ENCODE data around the gene CYS1.
A peak's percentile ranks its signal among the peaks of the same experiment; 100 is the strongest.
"Not testable (repeated sequence)": the region's sequence is repeated elsewhere in the genome, so short reads cannot be mapped to it uniquely, and the experiment has no call there.

CYS1 gene

DNA sequence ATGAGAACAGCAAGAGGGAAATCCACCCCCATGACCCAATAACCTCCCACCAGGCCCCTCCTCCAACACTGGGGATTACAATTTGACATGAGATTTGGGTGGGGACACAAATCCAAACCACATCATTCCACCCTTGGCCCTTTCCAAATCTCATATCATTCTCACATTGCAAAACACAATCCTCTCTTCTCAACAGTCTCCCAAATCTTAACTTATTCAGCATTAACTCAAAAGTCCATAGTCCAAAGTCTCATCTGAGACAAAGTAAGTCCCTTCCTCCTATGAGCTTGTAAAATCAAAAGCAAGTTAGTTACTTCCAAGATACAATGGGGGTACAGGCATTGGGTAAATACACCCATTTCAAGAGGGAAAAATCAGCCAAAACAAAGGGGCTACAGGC is 24.7 kb upstream of the CYS1 start:
- H3K27ac Mint-ChIP-seq; H3K4me1 Mint-ChIP-seq (ENCODE audit: low read depth); H3K9me3 Mint-ChIP-seq; H3K36me3 Mint-ChIP-seq (ENCODE audit: low read depth); H3K27me3 Mint-ChIP-seq; H3K4me3 Mint-ChIP-seq: not testable (repeated sequence)

DNA sequence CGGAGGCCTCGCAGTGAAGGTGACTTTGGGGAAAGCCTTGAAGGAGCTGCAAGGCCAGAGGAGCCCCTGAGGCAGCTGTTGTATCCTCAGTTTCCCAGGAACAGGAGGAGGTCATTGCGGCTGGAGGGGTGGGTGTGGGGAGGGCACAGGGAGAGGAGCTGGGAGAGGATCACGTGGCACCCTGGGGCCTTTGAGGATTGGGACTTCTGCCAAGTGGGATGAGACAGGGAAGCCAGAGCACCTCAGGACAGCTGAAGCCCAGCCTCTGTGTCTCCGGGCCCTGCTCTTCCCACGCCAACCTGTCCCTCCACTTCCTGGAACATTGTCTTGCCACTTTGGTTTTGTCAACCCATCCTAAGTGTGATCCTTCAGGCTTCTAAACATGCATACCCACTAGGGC is 23.0 kb upstream of the CYS1 start:
- no peak overlapping the region for H3K27ac Mint-ChIP-seq
- H3K9me3 Mint-ChIP-seq: peaks cover 9% of the 10 kb centered on the region
- no peaks in the 10 kb centered on the region for H3K4me1 Mint-ChIP-seq (ENCODE audit: low read depth)
- no peaks in the 10 kb centered on the region for H3K27me3 Mint-ChIP-seq
- H3K36me3 Mint-ChIP-seq (ENCODE audit: low read depth): peaks cover 7% of the 10 kb centered on the region
- no peak overlapping the region for H3K4me3 Mint-ChIP-seq

DNA sequence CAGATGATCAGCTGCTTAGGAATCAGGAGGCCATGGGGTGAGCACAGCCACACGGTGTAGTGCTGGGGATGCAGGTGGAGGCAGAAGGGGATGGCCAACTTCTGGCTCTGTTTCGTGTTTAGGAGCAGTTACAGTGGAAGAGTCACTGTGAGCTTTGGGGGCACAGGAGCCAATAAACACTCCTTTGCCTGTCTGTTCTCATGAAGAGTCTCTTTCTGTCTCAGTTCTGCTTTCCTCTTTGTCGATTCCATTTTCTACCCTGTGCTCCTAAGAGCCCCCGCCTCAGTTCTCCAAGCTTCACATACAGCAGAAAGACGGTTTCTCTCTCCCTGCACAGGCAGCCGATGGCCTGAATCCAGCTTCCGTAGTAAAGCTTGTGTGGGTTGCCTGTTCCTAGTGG is 21.3 kb upstream of the CYS1 start:
- no peaks in the 10 kb centered on the region for H3K36me3 Mint-ChIP-seq (ENCODE audit: low read depth)
- peaks cover 7% of the 10 kb centered on the region for H3K27me3 Mint-ChIP-seq
- no peak overlapping the region for H3K27ac Mint-ChIP-seq
- no peak overlapping the region for H3K4me3 Mint-ChIP-seq
- peaks cover 2% of the 10 kb centered on the region for H3K9me3 Mint-ChIP-seq
- H3K4me1 Mint-ChIP-seq (ENCODE audit: low read depth): no peaks in the 10 kb centered on the region

DNA sequence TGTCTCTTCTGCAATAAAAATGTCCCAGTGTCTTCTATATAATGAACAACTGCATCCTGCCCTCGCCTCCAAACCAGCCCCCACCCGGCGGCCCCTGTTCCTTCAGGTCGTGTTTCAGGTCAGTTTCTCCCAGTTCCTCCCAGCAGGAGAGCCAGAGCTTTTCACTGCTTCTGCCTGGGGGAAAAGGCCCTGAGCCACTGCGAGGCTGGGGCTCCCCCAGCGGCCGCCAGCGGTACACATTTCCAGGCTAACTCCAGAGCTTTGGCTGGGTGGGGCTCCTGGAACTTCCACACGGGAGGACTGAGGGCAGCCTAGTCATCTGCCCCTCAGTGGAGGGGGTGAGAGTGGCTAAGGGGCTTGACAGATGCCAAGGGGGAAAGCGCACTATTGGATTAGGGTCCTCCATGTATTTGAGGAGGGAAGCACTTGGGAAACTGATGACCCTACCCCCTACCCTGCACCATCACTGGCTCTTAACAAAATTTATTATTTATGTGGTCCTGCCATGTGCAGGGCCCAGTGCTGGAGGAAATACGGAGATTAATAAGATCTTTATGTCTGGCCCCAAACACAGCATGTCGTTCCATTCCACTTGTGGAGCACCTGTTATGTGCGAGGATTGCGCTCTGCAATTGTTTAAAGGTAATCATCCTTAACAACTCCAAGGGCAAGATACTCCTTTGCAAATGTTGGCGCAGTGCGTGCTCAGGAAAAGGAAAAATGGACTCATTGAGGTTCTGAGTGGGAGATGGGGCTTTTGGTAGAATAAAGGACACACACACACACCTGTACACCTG is 17.3 kb upstream of the CYS1 start:
- Mint-ChIP-seq H3K27me3 (peaks cover 27% of the 10 kb centered on the region), H3K4me3 (no peak overlapping the region), H3K27ac (no peak overlapping the region), H3K36me3 (ENCODE audit: low read depth) (no peaks in the 10 kb centered on the region), H3K4me1 (ENCODE audit: low read depth) (no peaks in the 10 kb centered on the region), H3K9me3 (no peaks in the 10 kb centered on the region)

DNA sequence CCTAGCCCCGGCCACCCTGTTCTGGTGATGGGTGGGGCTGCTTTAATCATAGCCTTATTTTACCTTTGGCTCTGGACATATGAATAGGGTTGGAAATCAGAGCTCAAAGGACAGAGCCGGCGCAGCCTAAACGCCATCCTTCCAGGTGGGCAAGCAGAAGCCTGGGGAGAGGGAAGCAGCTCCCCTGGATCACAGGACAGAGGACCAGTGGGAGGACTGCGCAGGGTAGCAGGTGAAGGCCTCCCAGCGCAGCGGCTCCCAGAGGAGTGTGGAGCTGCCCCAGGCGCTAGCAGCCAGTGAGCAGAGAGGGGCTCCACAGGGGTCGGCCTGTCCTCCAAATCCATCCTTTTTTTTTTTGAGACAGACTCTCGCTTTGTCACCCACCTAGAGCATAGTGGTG is 16.4 kb upstream of the CYS1 start:
- no peak overlapping the region for H3K4me3 Mint-ChIP-seq

DNA sequence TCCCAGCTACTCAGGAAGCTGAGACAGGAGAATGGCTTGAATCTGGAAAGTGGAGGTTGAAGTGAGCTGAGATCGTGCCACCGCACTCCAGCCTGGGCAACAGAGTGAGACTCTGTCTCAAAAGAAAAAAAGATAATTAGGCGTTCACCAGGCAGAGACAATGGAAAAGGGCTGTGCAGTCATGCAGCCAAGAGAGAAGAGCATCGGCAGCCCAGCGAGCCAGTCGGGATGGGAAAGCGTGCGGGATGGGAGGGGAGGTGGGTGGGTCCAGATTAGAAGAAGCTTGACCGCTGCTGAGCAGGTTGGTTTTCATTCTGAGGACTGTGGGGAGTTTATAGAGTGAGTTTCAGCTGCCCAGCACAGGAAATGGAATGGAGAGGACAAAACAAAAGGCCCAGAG is 15.0 kb upstream of the CYS1 start:
- Mint-ChIP-seq H3K36me3 (ENCODE audit: low read depth) (no peaks in the 10 kb centered on the region), H3K27me3 (peaks cover 44% of the 10 kb centered on the region), H3K9me3 (no peaks in the 10 kb centered on the region), H3K4me1 (ENCODE audit: low read depth) (peaks cover 4% of the 10 kb centered on the region), H3K4me3 (no peak overlapping the region), H3K27ac (no peak overlapping the region)

More for the DNA sequence above, 16.4 kb upstream of the CYS1 start:
- Mint-ChIP-seq H3K9me3 (no peaks in the 10 kb centered on the region), H3K27me3 (peaks cover 34% of the 10 kb centered on the region), H3K27ac (no peak overlapping the region), H3K4me1 (ENCODE audit: low read depth) (no peaks in the 10 kb centered on the region), H3K36me3 (ENCODE audit: low read depth) (no peaks in the 10 kb centered on the region)

DNA sequence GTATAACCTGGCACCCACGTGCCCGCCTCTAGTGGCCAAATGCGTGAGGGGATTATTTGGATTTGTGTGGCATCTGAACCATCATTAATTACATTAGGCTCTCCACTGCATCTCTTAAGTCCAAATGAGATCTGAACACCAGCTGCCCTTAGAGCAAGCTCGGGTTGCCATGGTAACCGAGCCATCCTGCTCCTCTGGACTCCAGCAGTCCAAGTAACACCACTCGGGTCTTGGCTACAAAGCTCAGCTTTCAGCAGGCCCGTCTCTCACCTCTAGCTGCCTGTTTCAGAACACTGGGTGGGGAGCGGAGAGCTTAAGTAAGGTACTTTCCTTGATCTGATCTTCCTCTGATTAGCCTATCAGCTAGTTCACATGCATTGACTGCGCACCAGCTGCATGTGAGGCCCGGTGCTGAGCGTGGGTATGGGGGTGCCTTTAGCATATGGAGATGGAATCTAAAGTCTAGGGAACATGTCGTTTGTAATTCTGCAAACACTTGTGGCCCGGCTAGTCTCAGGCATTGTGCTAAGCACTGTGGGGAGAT is 14.1 kb upstream of the CYS1 start:
- peak overlapping the region; percentile 34 for H3K27ac Mint-ChIP-seq
- H3K27me3 Mint-ChIP-seq: peaks cover 53% of the 10 kb centered on the region
- H3K36me3 Mint-ChIP-seq (ENCODE audit: low read depth): no peaks in the 10 kb centered on the region
- H3K4me1 Mint-ChIP-seq (ENCODE audit: low read depth): peaks cover 8% of the 10 kb centered on the region
- H3K4me3 Mint-ChIP-seq: no peak overlapping the region
- no peaks in the 10 kb centered on the region for H3K9me3 Mint-ChIP-seq

DNA sequence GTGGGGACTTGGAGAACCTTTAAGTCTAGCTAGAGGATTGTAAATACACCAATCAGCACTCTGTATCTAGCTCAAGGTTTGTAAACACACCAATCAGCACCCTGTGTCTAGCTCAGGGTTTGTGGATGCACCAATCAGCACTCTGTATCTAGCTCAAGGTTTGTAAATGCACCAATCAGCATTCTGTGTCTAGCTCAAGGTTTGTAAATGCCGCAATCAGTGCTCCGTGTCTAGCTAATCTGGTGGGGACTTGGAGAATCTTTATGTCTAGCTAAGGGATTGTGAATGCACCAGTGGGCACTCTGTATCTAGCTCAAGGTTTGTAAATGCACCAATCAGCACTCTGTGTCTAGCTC is 11.7 kb upstream of the CYS1 start:
- H3K27me3 Mint-ChIP-seq: peaks cover 64% of the 10 kb centered on the region
- not testable (repeated sequence) for H3K36me3 Mint-ChIP-seq (ENCODE audit: low read depth); H3K9me3 Mint-ChIP-seq; H3K27ac Mint-ChIP-seq; H3K4me1 Mint-ChIP-seq (ENCODE audit: low read depth)
- H3K4me3 Mint-ChIP-seq: peak overlapping the region; percentile 7

DNA sequence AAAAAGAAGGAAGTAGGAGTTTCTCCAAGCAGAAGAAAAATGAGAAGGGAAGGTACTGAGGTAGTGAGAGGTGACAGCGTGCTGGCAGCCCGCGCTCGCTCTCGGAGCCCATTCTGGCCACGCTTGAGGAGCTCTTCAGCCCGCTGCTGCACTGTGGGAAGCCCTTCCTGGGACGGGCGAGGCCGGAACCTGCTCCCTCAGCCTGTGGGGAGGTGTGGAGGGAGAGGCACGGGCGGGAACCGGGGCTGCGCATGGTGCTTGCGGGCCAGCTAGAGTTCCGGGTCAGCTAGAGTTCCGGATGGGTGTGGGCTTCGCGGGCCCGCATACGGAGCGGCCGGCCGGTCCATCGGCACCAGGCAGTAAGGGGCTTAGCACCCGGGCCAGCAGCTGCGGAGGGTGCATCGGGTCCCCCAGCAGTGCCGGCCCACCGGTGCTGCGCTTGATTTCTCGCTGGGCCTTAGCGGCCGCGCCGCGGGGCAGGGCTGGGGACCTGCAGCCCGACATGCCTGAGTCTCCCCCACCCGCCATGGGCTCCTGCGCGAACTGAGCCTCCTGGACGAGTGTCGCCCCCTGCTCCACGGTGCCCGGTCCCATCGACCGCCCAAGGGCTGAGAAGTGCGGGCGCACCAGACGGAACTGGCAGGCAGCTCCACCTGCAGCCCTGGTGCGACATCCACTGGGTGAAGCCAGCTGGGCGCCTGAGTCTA is 11.1 kb upstream of the CYS1 start:
- Mint-ChIP-seq H3K27ac (no peak overlapping the region), H3K4me3 (peak overlapping the region; percentile 71), H3K27me3 (peaks cover 64% of the 10 kb centered on the region), H3K9me3 (no peaks in the 10 kb centered on the region), H3K36me3 (ENCODE audit: low read depth) (no peaks in the 10 kb centered on the region), H3K4me1 (ENCODE audit: low read depth) (peaks cover 8% of the 10 kb centered on the region)

DNA sequence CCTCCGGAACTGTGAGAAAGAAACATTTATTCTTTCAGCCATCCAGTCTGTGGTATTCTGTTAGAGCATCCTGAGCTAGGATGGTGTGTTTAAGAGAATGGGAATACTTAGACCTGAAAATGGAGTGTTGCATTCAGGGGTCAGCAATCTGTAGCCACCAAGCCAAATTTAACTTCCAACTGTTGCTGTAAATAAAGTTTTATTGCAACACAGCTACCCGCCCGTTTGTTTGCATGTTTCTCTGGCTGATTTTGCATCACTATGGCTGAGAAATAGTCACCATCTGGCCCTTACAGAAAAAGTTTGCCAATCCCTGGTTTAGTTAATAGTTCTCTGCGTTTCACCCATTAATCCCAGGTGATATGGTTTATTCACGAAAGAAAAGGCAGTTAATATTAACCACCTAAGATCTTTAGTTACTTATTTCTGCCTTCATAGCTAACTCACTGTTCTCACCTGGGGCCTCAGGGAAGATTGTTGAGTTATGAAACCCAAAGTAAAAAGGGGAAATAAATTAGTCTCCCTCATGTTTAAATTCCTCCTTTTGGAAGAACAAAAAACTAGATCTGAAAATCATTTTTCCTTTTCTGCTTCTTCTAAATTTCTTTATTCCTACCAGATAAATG is 9.5 kb upstream of the CYS1 start:
- no peaks in the 10 kb centered on the region for H3K36me3 Mint-ChIP-seq (ENCODE audit: low read depth)
- peaks cover 73% of the 10 kb centered on the region for H3K27me3 Mint-ChIP-seq
- no peak overlapping the region for H3K27ac Mint-ChIP-seq
- H3K4me1 Mint-ChIP-seq (ENCODE audit: low read depth): peaks cover 8% of the 10 kb centered on the region
- H3K4me3 Mint-ChIP-seq: no peak overlapping the region
- no peaks in the 10 kb centered on the region for H3K9me3 Mint-ChIP-seq

DNA sequence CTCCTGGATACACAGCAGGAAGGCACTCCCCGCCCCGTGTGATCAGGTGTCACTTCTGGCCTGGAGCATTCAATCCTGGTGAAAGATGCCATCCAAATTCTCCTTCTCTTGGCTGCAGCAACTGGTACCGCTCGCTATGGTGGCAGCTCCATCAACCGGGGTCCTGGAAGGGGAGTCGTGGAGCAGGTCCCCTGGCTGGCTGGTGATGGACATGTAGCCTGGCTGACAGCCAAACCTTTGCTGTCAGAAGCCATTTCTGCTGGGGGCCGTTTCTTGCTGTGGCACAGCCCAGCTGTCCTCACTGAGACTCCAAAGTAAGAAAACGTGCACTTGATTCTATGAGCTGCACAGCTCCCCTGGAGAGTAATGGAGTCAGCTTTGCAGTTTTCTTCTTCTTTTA is 7.1 kb upstream of the CYS1 start:
- Mint-ChIP-seq H3K27ac (no peak overlapping the region), H3K36me3 (ENCODE audit: low read depth) (no peaks in the 10 kb centered on the region), H3K27me3 (peaks cover 79% of the 10 kb centered on the region), H3K4me3 (no peak overlapping the region), H3K4me1 (ENCODE audit: low read depth) (peaks cover 26% of the 10 kb centered on the region), H3K9me3 (no peaks in the 10 kb centered on the region)

DNA sequence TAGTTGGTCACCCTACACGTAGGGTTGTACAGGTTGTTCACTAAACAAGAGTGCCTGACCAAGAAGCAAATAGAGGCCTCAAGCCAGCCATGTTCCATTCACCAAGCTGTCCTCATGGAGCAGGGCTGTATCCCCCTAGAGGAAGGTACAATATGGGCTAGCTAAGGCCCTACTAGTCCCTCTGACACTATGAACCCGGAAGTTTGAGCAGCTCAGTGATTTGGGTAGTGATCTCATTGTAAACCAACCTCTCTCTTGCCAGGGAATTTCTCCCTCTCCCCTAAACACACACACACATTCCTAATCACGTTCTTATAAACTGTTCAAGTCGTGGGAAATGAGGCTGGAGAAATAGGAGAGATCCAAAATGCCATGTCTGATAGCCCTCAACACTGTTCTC is 6.7 kb upstream of the CYS1 start:
- Mint-ChIP-seq H3K4me3 (no peak overlapping the region), H3K36me3 (ENCODE audit: low read depth) (no peaks in the 10 kb centered on the region), H3K4me1 (ENCODE audit: low read depth) (peaks cover 26% of the 10 kb centered on the region), H3K27me3 (peaks cover 77% of the 10 kb centered on the region), H3K9me3 (no peaks in the 10 kb centered on the region), H3K27ac (no peak overlapping the region)

DNA sequence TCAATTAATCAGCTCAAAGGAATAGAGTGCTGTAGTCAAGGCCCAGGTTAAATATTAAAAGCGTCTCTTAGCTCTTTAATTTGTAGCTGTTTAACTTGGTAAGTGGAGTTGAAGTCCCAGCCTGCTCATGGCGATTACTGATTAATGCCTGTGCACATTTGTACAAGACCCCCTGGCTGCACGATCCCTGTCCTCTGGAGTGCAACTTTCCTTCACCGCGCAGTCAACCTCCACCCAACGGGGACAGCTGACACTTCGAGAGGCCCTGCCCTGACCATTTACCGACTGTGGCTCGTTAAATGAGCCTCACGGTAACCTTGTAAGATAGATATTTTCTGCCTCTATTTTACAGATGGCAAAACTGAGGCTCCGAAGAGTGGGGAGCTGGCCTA is 5.5 kb upstream of the CYS1 start:
- Mint-ChIP-seq H3K4me3 (no peak overlapping the region), H3K4me1 (ENCODE audit: low read depth) (peaks cover 30% of the 10 kb centered on the region), H3K27ac (no peak overlapping the region), H3K36me3 (ENCODE audit: low read depth) (no peaks in the 10 kb centered on the region), H3K9me3 (no peaks in the 10 kb centered on the region), H3K27me3 (peaks cover 80% of the 10 kb centered on the region)

DNA sequence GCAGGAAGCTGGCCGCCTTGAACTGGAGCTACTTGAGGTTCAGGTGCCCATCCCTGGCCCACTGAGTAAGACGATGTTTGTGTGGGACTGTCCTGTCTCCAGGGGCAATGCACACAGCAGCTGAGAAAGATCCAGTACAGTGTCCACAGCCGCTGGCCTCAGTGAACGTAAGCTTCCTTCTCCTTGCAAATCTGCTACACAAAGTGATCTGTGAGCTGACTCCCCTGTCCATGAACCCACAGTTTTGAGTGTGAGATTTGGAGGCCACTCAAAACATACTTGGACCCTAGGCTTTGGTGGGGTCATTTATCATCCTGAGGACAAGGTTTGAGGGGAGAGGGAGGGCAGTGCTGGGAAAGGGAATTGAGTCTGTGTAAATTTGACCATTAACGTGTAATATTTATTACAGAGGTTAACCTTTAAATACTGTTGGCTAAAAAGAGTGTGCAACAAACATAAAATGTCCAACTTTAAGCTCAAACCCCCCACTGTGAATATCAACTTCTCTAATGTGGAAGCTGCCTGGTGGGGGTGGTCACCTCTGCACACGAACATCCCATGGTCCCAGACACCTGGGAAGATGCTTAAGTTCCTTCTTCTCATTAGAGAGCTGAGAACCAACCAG is 4.9 kb upstream of the CYS1 start:
- Mint-ChIP-seq H3K9me3 (no peaks in the 10 kb centered on the region), H3K4me1 (ENCODE audit: low read depth) (peaks cover 32% of the 10 kb centered on the region), H3K27ac (no peak overlapping the region), H3K36me3 (ENCODE audit: low read depth) (no peaks in the 10 kb centered on the region), H3K4me3 (no peak overlapping the region), H3K27me3 (peaks cover 75% of the 10 kb centered on the region)

Data from stimulated activated naive CD8-positive, alpha-beta T cell treated with anti-CD3 and anti-CD28 coated beads, Interleukin-15, Interleukin-2, amounts not matched to agents 100 ng/mL and 50 ng/mL, for 24 hours (primary cell).